ENCODE data around the gene DDX31. TPM values are rescaled to one million over a fixed set of nuclear protein-coding genes. Genes with fewer than 3 reads are reported as not detected.

Gene DDX31
- total and polyA plus RNA-seq, 2 experiments from 2014 or later = 7.3 to 13.1 TPM

GRCh38 chr9:132554755-132555154 lies 115.0 kb downstream of the DDX31 start:
- no peak overlapping the region for H3K4me3 ChIP-seq
- 95% methylated on average over 2 of the region's 2 CpGs for WGBS (ENCODE audit: low lambda C conversion rate, missing lambda C conversion rate)
- peaks cover 5% of the 10 kb centered on the region for H3K27me3 ChIP-seq
- H3K27ac ChIP-seq = no peak overlapping the region
- H3K9me3 ChIP-seq (ENCODE audit: low read depth) = no peaks in the 10 kb centered on the region
- TF ChIP-seq, protein P1, sequence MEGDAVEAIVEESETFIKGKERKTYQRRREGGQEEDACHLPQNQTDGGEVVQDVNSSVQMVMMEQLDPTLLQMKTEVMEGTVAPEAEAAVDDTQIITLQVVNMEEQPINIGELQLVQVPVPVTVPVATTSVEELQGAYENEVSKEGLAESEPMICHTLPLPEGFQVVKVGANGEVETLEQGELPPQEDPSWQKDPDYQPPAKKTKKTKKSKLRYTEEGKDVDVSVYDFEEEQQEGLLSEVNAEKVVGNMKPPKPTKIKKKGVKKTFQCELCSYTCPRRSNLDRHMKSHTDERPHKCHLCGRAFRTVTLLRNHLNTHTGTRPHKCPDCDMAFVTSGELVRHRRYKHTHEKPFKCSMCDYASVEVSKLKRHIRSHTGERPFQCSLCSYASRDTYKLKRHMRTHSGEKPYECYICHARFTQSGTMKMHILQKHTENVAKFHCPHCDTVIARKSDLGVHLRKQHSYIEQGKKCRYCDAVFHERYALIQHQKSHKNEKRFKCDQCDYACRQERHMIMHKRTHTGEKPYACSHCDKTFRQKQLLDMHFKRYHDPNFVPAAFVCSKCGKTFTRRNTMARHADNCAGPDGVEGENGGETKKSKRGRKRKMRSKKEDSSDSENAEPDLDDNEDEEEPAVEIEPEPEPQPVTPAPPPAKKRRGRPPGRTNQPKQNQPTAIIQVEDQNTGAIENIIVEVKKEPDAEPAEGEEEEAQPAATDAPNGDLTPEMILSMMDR (IDR thresholded peaks at IDR 0.05; ENCODE audit: poor library complexity) = no peak
- TF ChIP-seq EZH2 (IDR thresholded peaks at IDR 0.05; ENCODE audit: borderline replicate concordance) (no peak), EZH2phosphoT487 (IDR thresholded peaks at IDR 0.05; ENCODE audit: low read depth, severe bottlenecking, unreplicated experiment) (no peak)
- no peaks in the 10 kb centered on the region for H3K79me2 ChIP-seq
- no peaks in the 10 kb centered on the region for H3K4me1 ChIP-seq (ENCODE audit: insufficient read depth)
- H3K4me2 ChIP-seq = no peak overlapping the region
- no peaks in the 10 kb centered on the region for H3K36me3 ChIP-seq (replicated peaks; ENCODE audit: insufficient read depth, low read depth)
- H2AFZ ChIP-seq = no peak overlapping the region
- H4K20me1 ChIP-seq (ENCODE audit: insufficient read depth, poor library complexity, severe bottlenecking) = no peaks in the 10 kb centered on the region
- no peak for DNase-seq (ENCODE audit: low spot score)
- no peaks in the 10 kb centered on the region for H3K9me2 ChIP-seq (replicated peaks; ENCODE audit: insufficient read depth)

DNA sequence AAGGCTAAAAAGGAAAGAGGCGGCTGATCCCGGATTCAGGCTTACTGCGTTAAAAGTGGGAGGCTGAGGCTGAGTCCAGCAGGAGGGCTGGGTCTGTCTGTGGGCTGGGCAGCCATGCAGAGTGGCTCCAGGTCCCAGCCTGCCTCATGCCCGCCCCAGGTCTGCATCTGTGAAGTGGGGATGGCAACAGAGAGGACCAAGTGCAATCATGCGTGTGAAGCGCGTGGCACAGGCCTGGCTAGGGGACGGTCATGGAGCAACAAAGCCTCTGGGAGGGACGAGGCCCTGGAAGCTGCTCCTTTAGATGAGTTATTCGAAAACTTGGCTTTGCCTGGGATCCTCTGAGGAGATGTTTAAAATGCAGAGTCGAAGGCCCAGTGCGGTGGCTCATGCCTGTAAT lies 117.7 kb downstream of the DDX31 start:
- no peak for TF ChIP-seq EZH2phosphoT487 (IDR thresholded peaks at IDR 0.05; ENCODE audit: low read depth, severe bottlenecking, unreplicated experiment)
- TF ChIP-seq, protein P1 (IDR thresholded peaks at IDR 0.05; ENCODE audit: poor library complexity) = no peak
- TF ChIP-seq EZH2 (IDR thresholded peaks at IDR 0.05; ENCODE audit: borderline replicate concordance) = no peak
- Histone ChIP-seq H4K20me1 (ENCODE audit: insufficient read depth, poor library complexity, severe bottlenecking) (no peaks in the 10 kb centered on the region), H3K27me3 (peaks cover 5% of the 10 kb centered on the region), H3K27ac (no peak overlapping the region), H3K36me3 (replicated peaks; ENCODE audit: insufficient read depth, low read depth) (no peaks in the 10 kb centered on the region), H3K4me2 (no peak overlapping the region), H3K4me3 (no peak overlapping the region), H3K4me1 (ENCODE audit: insufficient read depth) (no peaks in the 10 kb centered on the region), H2AFZ (no peak overlapping the region), H3K79me2 (no peaks in the 10 kb centered on the region), H3K9me2 (replicated peaks; ENCODE audit: insufficient read depth) (no peaks in the 10 kb centered on the region), H3K9me3 (ENCODE audit: low read depth) (no peaks in the 10 kb centered on the region)
- WGBS (ENCODE audit: low lambda C conversion rate, missing lambda C conversion rate) = 81% methylated on average over 12 of the region's 12 CpGs
- no peak for DNase-seq (ENCODE audit: low spot score)

DNA sequence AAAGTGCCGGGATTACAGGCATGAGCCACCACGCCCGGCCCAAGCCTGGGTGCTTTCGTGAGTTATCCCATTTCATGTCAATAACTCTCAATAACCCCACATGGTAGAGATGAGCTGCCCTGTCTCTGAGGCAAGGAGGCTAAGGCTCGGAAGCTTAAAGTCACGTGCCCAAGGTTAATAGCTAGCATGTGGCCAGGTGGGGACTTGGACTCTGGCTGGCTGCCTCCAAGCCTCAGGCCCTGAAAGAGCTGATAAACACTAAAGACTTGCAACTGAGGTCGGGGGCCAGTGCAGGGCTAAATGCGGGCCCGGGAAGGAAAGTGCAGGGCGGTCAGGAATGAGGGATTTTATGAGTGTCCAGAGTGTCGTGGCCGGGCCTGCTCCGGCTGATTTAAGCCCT lies 118.2 kb downstream of the DDX31 start:
- peaks cover 2% of the 10 kb centered on the region for H3K4me1 ChIP-seq (ENCODE audit: insufficient read depth)
- no peak for TF ChIP-seq EZH2 (IDR thresholded peaks at IDR 0.05; ENCODE audit: borderline replicate concordance)
- TF ChIP-seq, protein P1 (IDR thresholded peaks at IDR 0.05; ENCODE audit: poor library complexity) = no peak
- no peak for TF ChIP-seq EZH2phosphoT487 (IDR thresholded peaks at IDR 0.05; ENCODE audit: low read depth, severe bottlenecking, unreplicated experiment)
- no peaks in the 10 kb centered on the region for H3K79me2 ChIP-seq
- no peak overlapping the region for H3K27ac ChIP-seq
- peak; percentile 40 for DNase-seq (ENCODE audit: low spot score)
- H3K9me3 ChIP-seq (ENCODE audit: low read depth) = no peaks in the 10 kb centered on the region
- no peak overlapping the region for H3K4me3 ChIP-seq
- no peaks in the 10 kb centered on the region for H3K9me2 ChIP-seq (replicated peaks; ENCODE audit: insufficient read depth)
- no peak overlapping the region for H2AFZ ChIP-seq
- 54% methylated on average over 13 of the region's 13 CpGs for WGBS (ENCODE audit: low lambda C conversion rate, missing lambda C conversion rate)
- H3K27me3 ChIP-seq = peaks cover 5% of the 10 kb centered on the region
- no peaks in the 10 kb centered on the region for H3K36me3 ChIP-seq (replicated peaks; ENCODE audit: insufficient read depth, low read depth)
- no peaks in the 10 kb centered on the region for H4K20me1 ChIP-seq (ENCODE audit: insufficient read depth, poor library complexity, severe bottlenecking)
- H3K4me2 ChIP-seq = no peak overlapping the region

Data from hepatocyte (in vitro differentiated cells).